ENCODE data around the gene DLL1.

DLL1 gene

GRCh38 chr6:170291271-170292110 lies 613 bp upstream of the DLL1 start:
- TF ChIP-seq EZH2phosphoT487 (IDR thresholded peaks at IDR 0.05; ENCODE audit: low read depth), result no peak
- TF ChIP-seq CTCF (IDR thresholded peaks at IDR 0.05; ENCODE audit: low read depth, low read length), result no peak
- no peaks in the 10 kb centered on the region for H3K4me1 ChIP-seq (ENCODE audit: low read length)
- H3K27me3 ChIP-seq (ENCODE audit: low read depth, low read length), result peaks cover 8% of the 10 kb centered on the region; the same call in 1 of the 2 replicates
- no peaks in the 10 kb centered on the region for H4K20me1 ChIP-seq (ENCODE audit: insufficient read depth, low read length)
- no peak overlapping the region for H3K4me3 ChIP-seq (ENCODE audit: low read length)
- no peak overlapping the region for H3K27ac ChIP-seq (ENCODE audit: low read length)
- H3K79me2 ChIP-seq (ENCODE audit: low read length), result no peaks in the 10 kb centered on the region
- no peak overlapping the region for H3K4me2 ChIP-seq (ENCODE audit: low read length)
- no peaks in the 10 kb centered on the region for H3K36me3 ChIP-seq (replicated peaks; ENCODE audit: low read depth, low read length)
- H3K9me3 ChIP-seq (ENCODE audit: insufficient read depth, low read length), result no peaks in the 10 kb centered on the region
- H3K9ac ChIP-seq (ENCODE audit: low read length), result no peak overlapping the region
- no peak overlapping the region for H2AFZ ChIP-seq (ENCODE audit: low read depth, low read length)

GRCh38 chr6:170289951-170290295 lies 955 bp downstream of the DLL1 start:
- Histone ChIP-seq H4K20me1 (ENCODE audit: insufficient read depth, low read length) (no peaks in the 10 kb centered on the region), H3K9ac (ENCODE audit: low read length) (no peak overlapping the region), H3K9me3 (ENCODE audit: insufficient read depth, low read length) (no peaks in the 10 kb centered on the region), H2AFZ (ENCODE audit: low read depth, low read length) (no peak overlapping the region), H3K4me1 (ENCODE audit: low read length) (no peaks in the 10 kb centered on the region), H3K27me3 (ENCODE audit: low read depth, low read length) (peaks cover 8% of the 10 kb centered on the region; the same call in 1 of the 2 replicates), H3K4me3 (ENCODE audit: low read length) (no peak overlapping the region), H3K27ac (ENCODE audit: low read length) (no peak overlapping the region), H3K36me3 (replicated peaks; ENCODE audit: low read depth, low read length) (no peaks in the 10 kb centered on the region), H3K79me2 (ENCODE audit: low read length) (no peaks in the 10 kb centered on the region), H3K4me2 (ENCODE audit: low read length) (no peak overlapping the region)
- no peak for TF ChIP-seq CTCF (IDR thresholded peaks at IDR 0.05; ENCODE audit: low read depth, low read length)
- TF ChIP-seq EZH2phosphoT487 (IDR thresholded peaks at IDR 0.05; ENCODE audit: low read depth), result no peak

- Histone ChIP-seq H3K9ac (ENCODE audit: low read length) (no peak overlapping the region), H3K27me3 (ENCODE audit: low read depth, low read length) (peaks cover 8% of the 10 kb centered on the region; the same call in 1 of the 2 replicates)
Observed at GRCh38 chr6:170289180-170289931, 1.5 kb downstream of the DLL1 start.

More at GRCh38 chr6:170289180-170289931, 1.5 kb downstream of the DLL1 start:
- TF ChIP-seq CTCF (IDR thresholded peaks at IDR 0.05; ENCODE audit: low read depth, low read length), result no peak
- no peak for TF ChIP-seq EZH2phosphoT487 (IDR thresholded peaks at IDR 0.05; ENCODE audit: low read depth)
- H3K79me2 ChIP-seq (ENCODE audit: low read length), result no peaks in the 10 kb centered on the region
- H4K20me1 ChIP-seq (ENCODE audit: insufficient read depth, low read length), result no peaks in the 10 kb centered on the region
- H3K9me3 ChIP-seq (ENCODE audit: insufficient read depth, low read length), result no peaks in the 10 kb centered on the region
- no peak overlapping the region for H3K4me2 ChIP-seq (ENCODE audit: low read length)
- H3K4me3 ChIP-seq (ENCODE audit: low read length), result no peak overlapping the region
- H3K27ac ChIP-seq (ENCODE audit: low read length), result no peak overlapping the region
- H3K4me1 ChIP-seq (ENCODE audit: low read length), result no peaks in the 10 kb centered on the region
- no peaks in the 10 kb centered on the region for H3K36me3 ChIP-seq (replicated peaks; ENCODE audit: low read depth, low read length)
- H2AFZ ChIP-seq (ENCODE audit: low read depth, low read length), result no peak overlapping the region

Measured in OCI-LY3 (cell line).